IMR-90 (cell line): ENCODE measurements around the gene SLC6A6. TPM values are rescaled to one million over a fixed set of nuclear protein-coding genes. Genes with fewer than 3 reads are reported as not detected.

Source experiments
- ATAC-seq: fragments of 200-7000 bp; cut with Tn5 transposase; 2 replicates; pipeline ENCODE4 v1.9.1; 2020; ENCODE audit warnings: low read depth, mild to moderate bottlenecking, moderate library complexity
- BruUV-seq: library from RNA; stranded (reverse); fragments of 400-500 nt; replicated peaks from 2 replicates; lab custom pipeline; 2021; lab: Mats Ljungman, UMichigan
- CTCF ChIA-PET: fragments of 300-600 bp; formaldehyde crosslinking; extraction: SDS; loops from one replicate; lab custom pipeline; 2021; ENCODE audit warnings: antibody characterized with exemption; lab: Yijun Ruan, JAX
- POLR2A ChIA-PET: fragments of 300-600 bp; sonication (Branson Sonifier 250); formaldehyde crosslinking; loops from one replicate; lab custom pipeline; 2022; ENCODE audit warnings: antibody characterized with exemption; ENCODE audit not compliant: unreplicated experiment; lab: Charles Lee
- DNase-seq: peaks from one replicate; pipeline ENCODE4 v3.0.0; 2013
- H2AFZ ChIP-seq: replicated peaks from 2 replicates; pipeline ENCODE3; 2013; ENCODE audit warnings: low read length, mild to moderate bottlenecking; ENCODE audit not compliant: poor library complexity
- H2AK5ac ChIP-seq: 2 replicates; pipeline ENCODE4 v1.6.1; 2013; ENCODE audit warnings: low read depth, low read length, inconsistent platforms
- H2AK9ac ChIP-seq: replicated peaks from 2 replicates; pipeline ENCODE3; 2013; ENCODE audit warnings: mild to moderate bottlenecking, low read depth, low read length, moderate library complexity; ENCODE audit not compliant: poor library complexity
- H2BK120ac ChIP-seq: 2 replicates; pipeline ENCODE4 v1.6.1; 2013; ENCODE audit warnings: low read depth, low read length, inconsistent platforms
- H2BK15ac ChIP-seq: 3 replicates; pipeline ENCODE4 v1.6.1; 2013; ENCODE audit warnings: low read depth, low read length, inconsistent platforms
- H2BK20ac ChIP-seq: 2 replicates; pipeline ENCODE4 v1.6.1; 2013; ENCODE audit warnings: low read depth, mild to moderate bottlenecking, inconsistent platforms, low read length, moderate library complexity
- H2BK5ac ChIP-seq: 2 replicates; pipeline ENCODE4 v1.6.1; 2013; ENCODE audit warnings: mild to moderate bottlenecking, low read depth, low read length, inconsistent platforms; ENCODE audit not compliant: poor library complexity, severe bottlenecking
- H3K14ac ChIP-seq: replicated peaks from 2 replicates; pipeline ENCODE4 v1.6.1; 2013; ENCODE audit warnings: low read depth, low read length, inconsistent platforms
- H3K18ac ChIP-seq: 2 replicates; pipeline ENCODE4 v1.6.1; 2013; ENCODE audit warnings: low read depth, low read length, control low read depth
- H3K23ac ChIP-seq: 2 replicates; pipeline ENCODE4 v1.6.1; 2013; ENCODE audit warnings: low read depth, low read length, inconsistent platforms
- H3K27ac ChIP-seq: 2 replicates; pipeline ENCODE4 v1.5.1; 2013; ENCODE audit warnings: mild to moderate bottlenecking, control low read depth, low read length; ENCODE audit not compliant: insufficient read depth
- H3K27me3 ChIP-seq: 2 replicates; pipeline ENCODE4 v1.6.1; 2013; ENCODE audit warnings: low read length; ENCODE audit not compliant: control insufficient read depth, insufficient read depth
- H3K36me3 ChIP-seq: 2 replicates; pipeline ENCODE4 v1.6.1; 2013; ENCODE audit warnings: low read length, mixed read lengths; ENCODE audit not compliant: control insufficient read depth, insufficient read depth
- H3K4ac ChIP-seq: 2 replicates; pipeline ENCODE4 v1.6.1; 2013; ENCODE audit warnings: low read depth, low read length, inconsistent platforms
- H3K4me1 ChIP-seq: 2 replicates; pipeline ENCODE4 v1.6.1; 2013; ENCODE audit warnings: low read length, mixed read lengths; ENCODE audit not compliant: control insufficient read depth, insufficient read depth
- H3K4me2 ChIP-seq: 2 replicates; pipeline ENCODE4 v1.6.1; 2013; ENCODE audit warnings: low read depth, mild to moderate bottlenecking, control low read depth, low read length, moderate library complexity
- H3K4me3 ChIP-seq: 2 replicates; pipeline ENCODE4 v1.5.1; 2013; ENCODE audit warnings: low read depth, mild to moderate bottlenecking, control low read depth, low read length, moderate library complexity; ENCODE audit not compliant: insufficient read depth
- H3K56ac ChIP-seq: 2 replicates; pipeline ENCODE4 v1.6.1; 2013; ENCODE audit warnings: low read length, inconsistent platforms; ENCODE audit not compliant: insufficient read depth; ENCODE audit errors: extremely low read depth
- H3K79me1 ChIP-seq, 2 experiments: 2 replicates each; pipeline ENCODE4 v1.6.1; 2013; ENCODE audit warnings: low read length in 2 of 2, inconsistent platforms in 1 of 2, low read depth in 1 of 2
- H3K9ac ChIP-seq: 2 replicates; pipeline ENCODE4 v1.6.1; 2013; ENCODE audit warnings: low read depth, low read length, control low read depth
- H3K9me1 ChIP-seq: 2 replicates; pipeline ENCODE4 v1.6.1; 2013; ENCODE audit warnings: low read length, inconsistent platforms; ENCODE audit not compliant: insufficient read depth
- H3K9me3 ChIP-seq: 2 replicates; pipeline ENCODE4 v1.6.1; 2013; ENCODE audit warnings: low read length; ENCODE audit not compliant: control insufficient read depth, insufficient read depth
- H4K20me1 ChIP-seq: 2 replicates; pipeline ENCODE4 v1.6.1; 2013; ENCODE audit warnings: low read length, inconsistent platforms; ENCODE audit not compliant: insufficient read depth
- H4K5ac ChIP-seq: 2 replicates; pipeline ENCODE4 v1.6.1; 2013; ENCODE audit warnings: mild to moderate bottlenecking, low read depth, low read length, control low read depth
- H4K8ac ChIP-seq, 2 experiments: 2 replicates each; pipeline ENCODE4 v1.6.1; 2013; ENCODE audit warnings: low read depth in 2 of 2, low read length in 2 of 2, control low read depth in 1 of 2, inconsistent platforms in 1 of 2
- H4K91ac ChIP-seq: 2 replicates; pipeline ENCODE4 v1.6.1; 2013; ENCODE audit warnings: low read depth, low read length, inconsistent platforms; ENCODE audit not compliant: insufficient read depth
- WGBS, 2 experiments: methylation state at CpG; one replicate each; pipeline versions ENCODE4 v1.1.5 to v1.1.7; 2013; ENCODE audit warnings: missing lambda C conversion rate in 2 of 2; ENCODE audit not compliant: insufficient read length in 1 of 2; ENCODE audit errors: extremely low coverage in 2 of 2; 5-methylcytosine and 5-hydroxymethylcytosine counted together
- dilution Hi-C: fragments of 300-500 bp; cut with HindIII; formaldehyde crosslinking; loops from one replicate; pipeline ENCODE4 v1.14.3; 2018; ENCODE audit warnings: low sequenced_read_pairs; ENCODE audit not compliant: unreplicated experiment
- in situ Hi-C: fragments of 300-500 bp; cut with MboI; formaldehyde crosslinking; loops from 3 replicates; pipeline ENCODE4 v1.14.3; 2019; ENCODE audit warnings: low sequenced_read_pairs, inconsistent platforms, mixed read lengths
- intact Hi-C: fragments of 100-400 bp; cut with micrococcal nuclease; formaldehyde crosslinking; loops from 2 replicates; pipeline ENCODE4 v1.10.0; 2022
- polyA plus RNA-seq, 3 experiments: library from polyadenylated mRNA; depleted of rRNA; stranded (reverse); fragments of >200 nt; gene quantifications; 2 replicates each; pipeline ENCODE4 v1.2.3, GENCODE V29; 2012; ENCODE audit warnings: low replicate concordance in 1 of 3
- total RNA-seq: library from RNA; depleted of rRNA; stranded (reverse); fragments of >200 nt; gene quantifications from 2 replicates; pipeline ENCODE4 v1.2.3, GENCODE V29; 2012
- TF ChIP-seq, protein P1 (sequence below): fragments of 150-350 bp; IDR thresholded peaks from 2 replicates; pipeline ENCODE4 v1.6.1; 2016; ENCODE audit warnings: low read depth, mild to moderate bottlenecking, low read length, moderate library complexity, borderline replicate concordance

The SLC6A6 gene
- total and polyA plus RNA-seq, 2 of the 4 experiments (the other 2 are of a cell fraction) = 29.9 to 39.4 TPM

DNA sequence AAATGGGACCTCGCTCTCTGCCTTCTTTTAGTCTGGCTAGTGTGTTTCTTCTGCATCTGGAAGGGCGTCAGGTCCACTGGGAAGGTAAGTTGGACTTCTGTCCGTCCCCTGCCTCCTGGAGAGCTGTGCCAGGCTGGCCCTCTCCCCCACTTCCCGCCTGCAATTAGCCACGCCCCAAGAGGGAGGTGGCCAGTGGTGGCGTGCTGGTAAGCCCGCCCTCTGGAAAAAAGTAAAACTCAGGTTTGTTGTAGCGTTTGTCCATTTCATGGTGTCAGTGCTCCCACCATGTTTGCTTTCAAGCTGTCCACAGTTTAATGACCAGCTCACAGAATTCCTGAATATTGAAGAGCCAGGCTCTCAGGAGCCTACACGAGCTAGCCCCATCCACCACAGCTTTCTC lies 55.6 kb downstream of the SLC6A6 start:
- Histone ChIP-seq H3K56ac (no peak overlapping the region), H2BK5ac (no peak overlapping the region), H2BK120ac (no peak overlapping the region), H3K4me2 (no peak overlapping the region), H3K4ac (no peak overlapping the region; the same call in 1 of the 2 replicates), H3K9me1 (peaks cover 30% of the 10 kb centered on the region), H2BK20ac (no peak overlapping the region), H4K8ac (peak overlapping the region in 1 of 2 experiments; percentile 7; a peak in 1 of 4 replicates), H4K20me1 (no peaks in the 10 kb centered on the region; the same call in 1 of the 2 replicates), H4K91ac (peak overlapping the region; percentile 32; the same call in 1 of the 2 replicates), H3K9me3 (no peaks in the 10 kb centered on the region), H3K4me3 (no peak overlapping the region), H3K18ac (no peak overlapping the region), H2AFZ (no peak overlapping the region), H2AK9ac (no peak overlapping the region), H3K79me1 (peaks cover 11 to 29% of the 10 kb centered on the region in 2 experiments; a peak in 3 of 4 replicates), H3K9ac (no peak overlapping the region), H4K5ac (no peak overlapping the region), H3K23ac (no peak overlapping the region), H2BK15ac (no peak overlapping the region), H3K36me3 (peaks cover 29% of the 10 kb centered on the region; the same call in 1 of the 2 replicates), H3K27ac (no peak overlapping the region), H2AK5ac (peak overlapping the region; percentile 23; the same call in 1 of the 2 replicates), H3K4me1 (peaks cover 23% of the 10 kb centered on the region), H3K27me3 (no peaks in the 10 kb centered on the region), H3K14ac (no peak overlapping the region; the same call in 1 of the 2 replicates)
- ChIA-PET POLR2A (no interaction called here), CTCF (interaction anchor here (0.8 to 2.2 kb wide), 2 partner anchors 177 to 255 kb away, joined by 3 to 10 read pairs; no protein-coding TSS in a partner anchor)
- WGBS, 2 experiments = 67% methylated on average over 1 of the region's 9 CpGs; no CpG with 5 or more reads in 1 of the 2 experiments
- TF ChIP-seq, protein P1, sequence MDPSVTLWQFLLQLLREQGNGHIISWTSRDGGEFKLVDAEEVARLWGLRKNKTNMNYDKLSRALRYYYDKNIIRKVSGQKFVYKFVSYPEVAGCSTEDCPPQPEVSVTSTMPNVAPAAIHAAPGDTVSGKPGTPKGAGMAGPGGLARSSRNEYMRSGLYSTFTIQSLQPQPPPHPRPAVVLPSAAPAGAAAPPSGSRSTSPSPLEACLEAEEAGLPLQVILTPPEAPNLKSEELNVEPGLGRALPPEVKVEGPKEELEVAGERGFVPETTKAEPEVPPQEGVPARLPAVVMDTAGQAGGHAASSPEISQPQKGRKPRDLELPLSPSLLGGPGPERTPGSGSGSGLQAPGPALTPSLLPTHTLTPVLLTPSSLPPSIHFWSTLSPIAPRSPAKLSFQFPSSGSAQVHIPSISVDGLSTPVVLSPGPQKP = no peak
- DNase-seq (no peak), ATAC-seq (no peak)
- no TSS peak for BruUV-seq
- dilution Hi-C loops = no loop called here
- intact Hi-C loops = no loop called here
- in situ Hi-C loops = no loop called here
